Activated naive CD8-positive, alpha-beta T cell treated with anti-CD3 and anti-CD28 coated beads, Interleukin-2, amount 10 ng/mL, durations not matched to agents 7 days and 5 days (primary cell): ENCODE measurements around the gene PCGF1. TPM values are rescaled to one million over a fixed set of nuclear protein-coding genes. Genes with fewer than 3 reads are reported as not detected.
A peak's percentile ranks its signal among the peaks of the same experiment; 100 is the strongest.
"Not testable (repeated sequence)": the region's sequence is repeated elsewhere in the genome, so short reads cannot be mapped to it uniquely, and the experiment has no call there.

ENCODE experiments used
- ATAC-seq: fragments of 150-1000 bp; cut with Tn5 transposase; one replicate; pipeline ENCODE4 v1.10.0; 2021; ENCODE audit warnings: low read depth, moderate library complexity
- POLR2A ChIA-PET: fragments of 350-600 bp; sonication (Branson Sonifier 250); formaldehyde crosslinking; loops from one replicate; lab custom pipeline; 2021; ENCODE audit warnings: antibody characterized with exemption; lab: Charles Lee
- DNase-seq: peaks from one replicate; pipeline ENCODE4 v3.0.0; 2021
- H3K27ac Mint-ChIP-seq: one replicate; pipeline ENCODE4 v1.8.0; 2022; ENCODE audit warnings: mild to moderate bottlenecking, mixed read lengths
- H3K27me3 Mint-ChIP-seq: one replicate; pipeline ENCODE4 v1.8.0; 2022; ENCODE audit warnings: mild to moderate bottlenecking, moderate library complexity, mixed read lengths
- H3K36me3 Mint-ChIP-seq: one replicate; pipeline ENCODE4 v1.8.0; 2021; ENCODE audit warnings: mild to moderate bottlenecking, mixed read lengths
- H3K4me1 Mint-ChIP-seq: one replicate; pipeline ENCODE4 v1.8.0; 2021; ENCODE audit warnings: mixed read lengths
- H3K4me3 Mint-ChIP-seq: one replicate; pipeline ENCODE4 v1.8.0; 2022; ENCODE audit warnings: mild to moderate bottlenecking, moderate library complexity, mixed read lengths
- H3K9me3 Mint-ChIP-seq: one replicate; pipeline ENCODE4 v1.8.0; 2021; ENCODE audit warnings: mixed read lengths
- total RNA-seq, 2 experiments: library from RNA; stranded (reverse); gene quantifications; one replicate each; pipeline ENCODE4 v1.2.3, GENCODE V29; 2021

Gene PCGF1
- total RNA-seq, 2 experiments from 2014 or later = 35.9 to 40.1 TPM

GRCh38 chr2:74462054-74462785, 45.3 kb downstream of the PCGF1 start:
- Mint-ChIP-seq H3K27me3 (no peaks in the 10 kb centered on the region), H3K27ac (no peak overlapping the region), H3K9me3 (no peaks in the 10 kb centered on the region), H3K4me1 (peaks cover 27% of the 10 kb centered on the region), H3K36me3 (peaks cover 7% of the 10 kb centered on the region), H3K4me3 (no peak overlapping the region)
- POLR2A ChIA-PET = interaction anchor here (1.0 to 1.3 kb wide), 4 partner anchors 9 to 72 kb away, joined by 3 to 4 read pairs (median 4); partner anchors contain the start of gene MRPL53
- ATAC-seq = no peak
- DNase-seq = no peak

- POLR2A ChIA-PET = interaction anchor here (1.0 to 1.3 kb wide), 3 partner anchors 10 to 73 kb away, joined by 3 to 4 read pairs (median 3); no protein-coding TSS in a partner anchor
- H3K4me3 Mint-ChIP-seq = no peak overlapping the region
- ATAC-seq = no peak
- H3K4me1 Mint-ChIP-seq = peaks cover 35% of the 10 kb centered on the region
- peaks cover 7% of the 10 kb centered on the region for H3K36me3 Mint-ChIP-seq
- no peak for DNase-seq
- no peak overlapping the region for H3K27ac Mint-ChIP-seq
- H3K27me3 Mint-ChIP-seq = no peaks in the 10 kb centered on the region
- no peaks in the 10 kb centered on the region for H3K9me3 Mint-ChIP-seq
These were observed 46.1 kb downstream of the PCGF1 start for GRCh38 chr2:74461187-74462053.

DNA sequence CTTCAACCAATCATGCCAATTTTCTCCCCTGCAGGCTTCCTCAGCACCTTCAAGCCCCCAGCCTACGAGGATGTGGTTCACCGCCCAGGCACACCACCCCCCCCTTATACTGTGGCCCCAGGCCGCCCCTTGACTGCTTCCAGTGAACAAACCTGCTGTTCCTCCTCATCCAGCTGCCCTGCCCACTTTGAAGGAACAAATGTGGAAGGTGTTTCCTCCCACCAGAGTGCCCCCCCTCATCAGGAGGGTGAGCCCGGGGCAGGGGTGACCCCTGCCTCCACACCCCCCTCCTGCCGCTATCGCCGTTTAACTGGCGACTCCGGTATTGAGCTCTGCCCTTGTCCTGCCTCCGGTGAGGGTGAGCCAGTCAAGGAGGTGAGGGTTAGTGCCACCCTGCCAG, 47.3 kb downstream of the PCGF1 start:
- POLR2A ChIA-PET = interaction anchor here (0.6 to 6.0 kb wide), 3 partner anchors 22 to 716 kb away, joined by 5 to 39 read pairs (median 28); partner anchors contain the start of genes AUP1, CCDC142, HTRA2 and TTC31
- not testable (repeated sequence) for H3K27me3 Mint-ChIP-seq, DNase-seq, H3K9me3 Mint-ChIP-seq, H3K36me3 Mint-ChIP-seq, ATAC-seq
- Mint-ChIP-seq H3K4me3 (peak overlapping the region; percentile 11), H3K27ac (peak overlapping the region; percentile 42), H3K4me1 (peaks cover 44% of the 10 kb centered on the region)

DNA sequence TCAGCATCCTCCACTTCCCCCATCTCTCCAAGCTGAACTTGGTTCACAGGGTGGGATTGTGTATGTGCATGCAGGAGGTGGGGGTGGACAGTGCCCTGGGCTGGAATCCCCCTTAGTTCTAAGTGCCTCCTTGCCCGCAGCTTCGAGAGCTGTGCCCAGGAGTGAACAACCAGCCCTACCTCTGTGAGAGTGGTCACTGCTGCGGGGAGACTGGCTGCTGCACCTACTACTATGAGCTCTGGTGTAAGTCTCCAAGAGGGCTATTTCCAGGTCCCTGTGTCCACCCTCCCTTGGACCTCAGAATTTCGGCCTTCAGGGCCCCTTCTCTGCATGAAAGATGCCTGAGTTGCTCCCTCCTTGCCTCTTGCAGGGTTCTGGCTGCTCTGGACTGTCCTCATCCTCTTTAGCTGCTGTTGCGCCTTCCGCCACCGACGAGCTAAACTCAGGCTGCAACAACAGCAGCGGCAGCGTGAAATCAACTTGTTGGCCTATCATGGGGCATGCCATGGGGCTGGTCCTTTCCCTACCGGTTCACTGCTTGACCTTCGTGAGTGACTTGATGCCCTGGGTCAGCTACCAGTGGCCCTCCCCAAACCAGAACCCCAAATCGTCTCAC, 47.9 kb downstream of the PCGF1 start:
- POLR2A ChIA-PET = interaction anchor here (0.6 to 6.7 kb wide), 9 partner anchors 9 to 716 kb away, joined by 3 to 58 read pairs (median 28); partner anchors contain the start of genes AUP1, C2orf81, CCDC142 and HTRA2
- DNase-seq, H3K36me3 Mint-ChIP-seq, ATAC-seq, H3K27me3 Mint-ChIP-seq, H3K9me3 Mint-ChIP-seq: not testable (repeated sequence)
- Mint-ChIP-seq H3K4me3 (peak overlapping the region; percentile 99), H3K27ac (peak overlapping the region; percentile 93), H3K4me1 (peaks cover 49% of the 10 kb centered on the region)

GRCh38 chr2:74458938-74459363, 48.5 kb downstream of the PCGF1 start:
- Mint-ChIP-seq H3K4me1 (peaks cover 49% of the 10 kb centered on the region), H3K27ac (peak overlapping the region; percentile 93), H3K9me3 (no peaks in the 10 kb centered on the region), H3K4me3 (peak overlapping the region; percentile 99), H3K36me3 (peaks cover 8% of the 10 kb centered on the region), H3K27me3 (no peaks in the 10 kb centered on the region)
- ATAC-seq (no peak), DNase-seq (no peak)
- POLR2A ChIA-PET = interaction anchor here (1.0 to 6.7 kb wide), 15 partner anchors 10 to 722 kb away, joined by 3 to 58 read pairs (median 5); partner anchors contain the start of genes AUP1, C2orf81, CCDC142 and HTRA2

DNA sequence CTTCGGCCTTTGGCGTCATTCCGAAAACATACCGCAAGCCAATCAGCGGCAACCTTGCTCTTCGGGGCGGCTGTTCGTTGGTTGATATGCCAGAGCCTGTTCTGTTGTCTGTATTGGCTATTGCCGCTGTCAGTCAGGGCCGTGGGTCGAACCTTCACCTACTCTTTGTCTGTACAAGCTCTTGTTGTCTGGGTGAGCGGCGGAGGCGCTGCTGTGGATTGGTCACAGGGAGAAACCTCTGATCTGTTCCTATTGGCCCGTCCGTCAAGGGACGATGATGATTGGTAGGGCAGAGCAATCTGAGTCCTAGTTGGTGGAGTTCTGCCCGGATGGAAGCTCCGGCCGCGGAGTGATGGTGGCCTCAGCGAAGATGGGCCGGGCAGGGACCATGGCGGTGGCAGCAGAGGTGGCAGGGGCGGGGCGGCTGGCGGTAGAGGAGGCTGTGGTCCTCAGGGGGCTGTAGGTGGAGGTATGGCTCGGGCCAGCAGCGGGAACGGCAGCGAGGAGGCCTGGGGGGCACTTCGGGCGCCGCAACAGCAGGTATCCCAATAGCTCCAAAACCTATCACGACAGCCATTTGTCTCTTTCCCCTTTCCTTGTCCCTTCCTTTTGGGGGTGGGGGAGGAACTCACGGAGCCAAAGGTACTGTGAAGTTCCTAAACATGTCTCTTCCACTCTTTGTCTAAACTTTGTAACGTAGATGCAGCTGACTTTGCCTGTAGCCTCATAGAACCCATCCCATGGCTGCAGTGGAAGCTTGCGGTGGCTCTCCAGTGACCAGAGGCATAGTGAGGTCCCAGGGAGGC, 49.2 kb downstream of the PCGF1 start, which contains the start of gene WBP1:
Gene WBP1 (plus strand): TSS at position 307 of the 806 bp plus-strand sequence. CDS start 165 bp downstream, at position 472.
- H3K4me1 Mint-ChIP-seq = peaks cover 48% of the 10 kb centered on the region
- H3K9me3 Mint-ChIP-seq = no peaks in the 10 kb centered on the region
- peaks cover 8% of the 10 kb centered on the region for H3K36me3 Mint-ChIP-seq
- H3K4me3 Mint-ChIP-seq = peak within 1 kb of the TSS; percentile 99
- ATAC-seq (peak; percentile 89), DNase-seq (peak; percentile 93)
- POLR2A ChIA-PET = interaction anchor here (0.5 to 6.7 kb wide), 17 partner anchors 10 to 721 kb away, joined by 3 to 58 read pairs (median 5); partner anchors contain the start of genes AUP1, C2orf81, CCDC142 and HTRA2
- peak within 1 kb of the TSS; percentile 93 for H3K27ac Mint-ChIP-seq
- H3K27me3 Mint-ChIP-seq = no peaks in the 10 kb centered on the region

DNA sequence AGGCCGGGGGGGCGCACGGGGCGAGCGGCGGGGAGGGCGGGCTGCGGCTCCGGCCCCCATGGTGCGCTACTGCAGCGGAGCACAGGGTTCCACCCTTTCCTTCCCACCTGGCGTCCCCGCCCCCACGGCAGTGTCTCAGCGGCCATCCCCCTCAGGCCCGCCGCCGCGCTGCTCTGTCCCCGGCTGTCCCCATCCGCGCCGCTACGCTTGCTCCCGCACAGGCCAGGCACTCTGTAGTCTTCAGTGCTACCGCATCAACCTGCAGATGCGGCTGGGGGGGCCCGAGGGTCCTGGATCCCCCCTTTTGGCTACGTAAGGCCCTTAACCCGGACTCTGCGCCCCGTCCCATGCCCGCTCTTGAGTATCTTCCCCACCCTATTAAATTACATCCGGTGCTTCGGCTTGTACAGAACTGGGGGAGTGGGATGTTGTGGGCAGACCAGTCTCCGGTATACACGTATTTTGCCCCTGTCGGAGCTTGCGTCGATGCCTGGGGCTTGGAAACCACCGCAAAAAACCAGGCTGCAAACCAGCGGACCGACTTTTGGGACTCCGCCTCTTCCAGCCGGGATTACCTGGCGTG, 49.9 kb downstream of the PCGF1 start:
- POLR2A ChIA-PET = interaction anchor here (0.5 to 6.7 kb wide), 16 partner anchors 10 to 721 kb away, joined by 3 to 58 read pairs (median 5); partner anchors contain the start of genes AUP1, C2orf81, CCDC142 and HTRA2
- Mint-ChIP-seq H3K4me1 (peaks cover 49% of the 10 kb centered on the region), H3K27ac (peak overlapping the region; percentile 93), H3K27me3 (no peaks in the 10 kb centered on the region), H3K4me3 (peak overlapping the region; percentile 99), H3K36me3 (peaks cover 5% of the 10 kb centered on the region), H3K9me3 (no peaks in the 10 kb centered on the region)
- DNase-seq (peak; percentile 90), ATAC-seq (peak; percentile 38)

DNA sequence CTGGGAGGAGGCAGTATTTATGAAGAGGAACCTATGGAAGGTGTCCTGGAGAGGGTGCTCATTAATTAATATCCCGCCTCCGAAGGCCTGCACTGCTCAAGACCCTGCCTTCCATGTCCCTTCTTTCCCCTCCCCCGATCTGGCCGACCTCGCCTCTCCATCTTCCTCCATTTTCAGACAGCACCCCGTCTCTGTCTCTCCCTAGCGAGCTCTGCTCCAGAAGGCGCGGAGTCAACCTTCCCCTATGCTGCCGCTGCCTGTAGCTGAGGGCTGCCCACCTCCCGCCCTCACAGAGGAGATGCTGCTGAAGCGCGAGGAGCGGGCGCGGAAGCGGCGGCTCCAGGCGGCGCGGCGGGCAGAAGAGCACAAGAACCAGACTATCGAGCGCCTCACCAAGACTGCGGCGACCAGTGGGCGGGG, 50.4 kb downstream of the PCGF1 start:
- Mint-ChIP-seq H3K36me3 (peaks cover 3% of the 10 kb centered on the region), H3K9me3 (no peaks in the 10 kb centered on the region), H3K4me1 (peaks cover 52% of the 10 kb centered on the region), H3K4me3 (peak overlapping the region; percentile 99), H3K27ac (peak overlapping the region; percentile 93), H3K27me3 (no peaks in the 10 kb centered on the region)
- no peak for ATAC-seq
- POLR2A ChIA-PET = interaction anchor here (0.7 to 6.7 kb wide), 9 partner anchors 11 to 73 kb away, joined by 3 to 58 read pairs (median 28); partner anchors contain the start of genes AUP1, C2orf81, CCDC142 and HTRA2
- no peak for DNase-seq

Other genes starting within 250 kb of the PCGF1 start
- gene SLC4A5, start 164.3 kb downstream of the PCGF1 start, total RNA-seq = 1 to 10 TPM; 3.6 to 6.6 TPM
- gene DCTN1, start 127.4 kb downstream of the PCGF1 start, total RNA-seq = 100 to 1,000 TPM; 111 to 113 TPM
- 1 to 10 TPM; 3.7 to 5.8 TPM for gene C2orf81, start 86.1 kb downstream of the PCGF1 start, total RNA-seq
- 10 to 100 TPM; 88.9 to 94.4 TPM for gene WDR54, start 86.0 kb downstream of the PCGF1 start, total RNA-seq
- 1 to 10 TPM in 1 of 2 experiments, under 1 TPM in 1; 0.80 to 1.8 TPM for gene RTKN, start 65.8 kb downstream of the PCGF1 start, total RNA-seq
- 10 to 100 TPM; 46.8 to 51.4 TPM for gene INO80B, start 52.6 kb downstream of the PCGF1 start, total RNA-seq
- gene WBP1, start 49.3 kb downstream of the PCGF1 start, total RNA-seq = 10 to 100 TPM; 66.8 to 69.6 TPM
- 10 to 100 TPM; 66.1 to 68.7 TPM for gene MOGS, start 42.3 kb downstream of the PCGF1 start, total RNA-seq
- gene MRPL53, start 35.0 kb downstream of the PCGF1 start, total RNA-seq = 10 to 100 TPM; 91.6 to 92.1 TPM
- gene CCDC142, start 24.7 kb downstream of the PCGF1 start, total RNA-seq = 10 to 100 TPM; 36.8 to 37.1 TPM
- gene TTC31, start 24.6 kb downstream of the PCGF1 start, total RNA-seq = 10 to 100 TPM; 44.1 to 46.2 TPM
- gene LBX2, start 8.1 kb downstream of the PCGF1 start, total RNA-seq = 1 to 10 TPM; 1.2 to 1.3 TPM
- under 1 TPM; 0.69 to 0.88 TPM for gene TLX2, start 6.8 kb upstream of the PCGF1 start, total RNA-seq
- gene DQX1, start 18.5 kb upstream of the PCGF1 start, total RNA-seq = under 1 TPM; 0.20 to 0.39 TPM
- gene AUP1, start 22.0 kb upstream of the PCGF1 start, total RNA-seq = 100 to 1,000 TPM; 126 to 127 TPM
- 10 to 100 TPM; 46.6 to 47.4 TPM for gene HTRA2, start 22.2 kb upstream of the PCGF1 start, total RNA-seq
- gene LOXL3, start 46.2 kb upstream of the PCGF1 start, total RNA-seq = under 1 TPM; 0.42 to 0.62 TPM
- 10 to 100 TPM; 37.7 to 38.3 TPM for gene DOK1, start 47.0 kb upstream of the PCGF1 start, total RNA-seq
- not detected for gene M1AP, start 140.6 kb upstream of the PCGF1 start, total RNA-seq
- gene SEMA4F, start 146.6 kb upstream of the PCGF1 start, total RNA-seq = 10 to 100 TPM in 1 of 2 experiments, 1 to 10 TPM in 1; 9.6 to 11.1 TPM